HepG2 (cell line): ENCODE data around the gene SAPCD2. TPM values are rescaled to one million over a fixed set of nuclear protein-coding genes. Genes with fewer than 3 reads are reported as not detected.

Experiments used
- ADNP ChIP-seq: sonication (generic); formaldehyde crosslinking; IDR thresholded peaks from 2 replicates; pipeline ENCODE4 v1.4.0; 2020; ENCODE audit warnings: missing genetic modification reagents
- ESRRA ChIP-seq: sonication (generic); formaldehyde crosslinking; IDR thresholded peaks from 2 replicates; pipeline ENCODE4 v1.5.1; 2020; ENCODE audit warnings: mild to moderate bottlenecking, low read depth, missing genetic modification reagents
- FOXP1 ChIP-seq, 2 experiments: fragments of 450-650 bp in 1 of 2; IDR thresholded peaks; 2 replicates each; pipeline ENCODE4 v1.6.1; 2017 to 2018; ENCODE audit warnings: antibody characterized with exemption in 1 of 2
- HES4 ChIP-seq: sonication (generic); formaldehyde crosslinking; IDR thresholded peaks from 2 replicates; pipeline ENCODE4 v1.9.0; 2021; ENCODE audit warnings: mild to moderate bottlenecking, missing genetic modification reagents, borderline replicate concordance
- JUNB ChIP-seq: sonication (generic); formaldehyde crosslinking; IDR thresholded peaks from 2 replicates; pipeline ENCODE4 v1.8.0; 2022; ENCODE audit warnings: missing genetic modification reagents, mild to moderate bottlenecking, borderline replicate concordance
- KAT2B ChIP-seq: fragments of 150-350 bp; IDR thresholded peaks from 2 replicates; pipeline ENCODE4 v1.6.1; 2014; ENCODE audit warnings: low read depth, low read length, borderline replicate concordance
- MAX ChIP-seq: IDR thresholded peaks from 2 replicates; pipeline ENCODE4 v1.6.1; 2012; ENCODE audit warnings: inconsistent platforms
- NFKBIZ ChIP-seq: IDR thresholded peaks from 2 replicates; pipeline ENCODE4 v1.6.1; 2018; ENCODE audit warnings: missing genetic modification reagents, missing compliant biosample characterization
- RELA ChIP-seq: sonication (generic); formaldehyde crosslinking; IDR thresholded peaks from 2 replicates; pipeline ENCODE4 v1.4.0; 2020; ENCODE audit warnings: missing genetic modification reagents
- SIN3A ChIP-seq: IDR thresholded peaks from 2 replicates; pipeline ENCODE4 v1.6.1; 2011; ENCODE audit warnings: low read depth, mild to moderate bottlenecking, control low read depth, low read length, borderline replicate concordance
- TEAD3 ChIP-seq: optimal IDR thresholded peaks from 2 replicates; pipeline ENCODE3; 2016; ENCODE audit warnings: borderline replicate concordance
- TP53 ChIP-seq: sonication (generic); formaldehyde crosslinking; conservative IDR thresholded peaks from 2 replicates; pipeline ENCODE4 v1.4.0; 2020; ENCODE audit warnings: missing genetic modification reagents
- ZFP37 ChIP-seq: sonication (generic); formaldehyde crosslinking; IDR thresholded peaks from 2 replicates; pipeline ENCODE4 v1.4.0; 2020; ENCODE audit warnings: missing genetic modification reagents, borderline replicate concordance
- ZMYM3 ChIP-seq: sonication (generic); formaldehyde crosslinking; IDR thresholded peaks from 2 replicates; pipeline ENCODE4 v1.5.1; 2020; ENCODE audit warnings: mild to moderate bottlenecking, missing genetic modification reagents
- ZNF280D ChIP-seq: sonication (generic); formaldehyde crosslinking; IDR thresholded peaks from 2 replicates; pipeline ENCODE4 v1.5.1; 2020; ENCODE audit warnings: mild to moderate bottlenecking, missing genetic modification reagents
- ZNF317 ChIP-seq: sonication (generic); formaldehyde crosslinking; IDR thresholded peaks from 2 replicates; pipeline ENCODE4 v1.5.0; 2020; ENCODE audit warnings: mild to moderate bottlenecking, missing genetic modification reagents
- ZNF331 ChIP-seq: sonication (generic); formaldehyde crosslinking; IDR thresholded peaks from 2 replicates; pipeline ENCODE4 v1.4.0; 2020; ENCODE audit warnings: missing genetic modification reagents
- ZNF44 ChIP-seq: sonication (generic); formaldehyde crosslinking; IDR thresholded peaks from 2 replicates; pipeline ENCODE4 v1.5.1; 2020; ENCODE audit warnings: mild to moderate bottlenecking, missing genetic modification reagents
- ZNF709 ChIP-seq: sonication (generic); formaldehyde crosslinking; IDR thresholded peaks from 2 replicates; pipeline ENCODE4 v1.5.0; 2020; ENCODE audit warnings: mild to moderate bottlenecking, missing genetic modification reagents
- ZNF772 ChIP-seq: sonication (generic); formaldehyde crosslinking; IDR thresholded peaks from 2 replicates; pipeline ENCODE4 v1.5.0; 2020; ENCODE audit warnings: mild to moderate bottlenecking, missing genetic modification reagents
- ZNF883 ChIP-seq: sonication (generic); formaldehyde crosslinking; IDR thresholded peaks from 2 replicates; pipeline ENCODE4 v1.5.1; 2020; ENCODE audit warnings: mild to moderate bottlenecking, missing genetic modification reagents; ENCODE audit errors: not compliant biosample characterization
- polyA plus RNA-seq, 8 experiments: library from polyadenylated mRNA; depleted of rRNA in 3 of 8; stranded (reverse) in 7 of 8; unstranded in 1 of 8; fragments of >200 nt; fragmentation: Illumina TruSeq in 4 of 8; extraction: Trizol in 4 of 8; gene quantifications; 2 replicates each; pipeline versions ENCODE4 v1.2.1 to v1.2.3, GENCODE V29; 2011 to 2016; ENCODE audit warnings: low read depth in 4 of 8, missing spikeins in 1 of 8, mixed read lengths in 1 of 8; ENCODE audit not compliant: insufficient read depth in 1 of 8
- total RNA-seq, 5 experiments: library from RNA; depleted of rRNA; stranded (reverse); fragments of >200 nt; fragmentation: Illumina TruSeq; extraction: Trizol; gene quantifications; 2 replicates each; pipeline ENCODE4 v1.2.3, GENCODE V29; 2016; ENCODE audit warnings: low read depth in 1 of 5
- TF ChIP-seq, protein P1 (sequence below): sonication (generic); formaldehyde crosslinking; IDR thresholded peaks from 2 replicates; pipeline ENCODE4 v1.8.0; 2023; ENCODE audit warnings: mild to moderate bottlenecking, missing genetic modification reagents
- TF ChIP-seq, protein P2 (sequence below): sonication (generic); formaldehyde crosslinking; IDR thresholded peaks from 2 replicates; pipeline ENCODE4 v1.8.1; 2023; ENCODE audit warnings: mild to moderate bottlenecking, moderate library complexity, missing genetic modification reagents
- TF ChIP-seq, protein P3 (sequence below): sonication (generic); formaldehyde crosslinking; IDR thresholded peaks from 2 replicates; pipeline ENCODE4 v1.8.0; 2022; ENCODE audit warnings: mild to moderate bottlenecking, missing genetic modification reagents, moderate library complexity

Gene SAPCD2
- total and polyA plus RNA-seq, 2 of the 13 experiments (the other 11 are each of a cell fraction or from before 2014, with no cell fraction given) = 21.9 to 42.8 TPM

GRCh38 chr9:137086531-137087408, 16.4 kb upstream of the SAPCD2 start, which contains the start of gene MAN1B1 (continued):
- TF ChIP-seq, protein P1, sequence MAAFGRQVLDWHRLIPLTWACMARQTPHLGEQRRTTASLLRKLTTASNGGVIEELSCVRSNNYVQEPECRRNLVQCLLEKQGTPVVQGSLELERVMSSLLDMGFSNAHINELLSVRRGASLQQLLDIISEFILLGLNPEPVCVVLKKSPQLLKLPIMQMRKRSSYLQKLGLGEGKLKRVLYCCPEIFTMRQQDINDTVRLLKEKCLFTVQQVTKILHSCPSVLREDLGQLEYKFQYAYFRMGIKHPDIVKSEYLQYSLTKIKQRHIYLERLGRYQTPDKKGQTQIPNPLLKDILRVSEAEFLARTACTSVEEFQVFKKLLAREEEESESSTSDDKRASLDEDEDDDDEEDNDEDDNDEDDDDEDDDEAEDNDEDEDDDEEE = peak; percentile 57; the same call in 1 of the 2 replicates
- peak; percentile 87; the same call in 1 of the 2 replicates for TF ChIP-seq SIN3A
- no peak for TF ChIP-seq ZMYM3
- 0 out of 2 replicates have a peak, but pooled peaks have one; percentile 65 for TF ChIP-seq ZNF44
- TF ChIP-seq HES4 (CRISPR knock-in tag) = peak; percentile 61; the same call in 1 of the 2 replicates
- TF ChIP-seq ZNF317 (CRISPR knock-in tag) = peak; percentile 47; the same call in 1 of the 2 replicates
- TF ChIP-seq ZNF883 (CRISPR knock-in tag) = no peak
- TF ChIP-seq TEAD3 = peak; percentile 66
- 0 out of 2 replicates have a peak, but pooled peaks have one; percentile 22 for TF ChIP-seq RELA
- TF ChIP-seq FOXP1 (IDR thresholded peaks at IDR 0.05) = no peak
- peak; percentile 38 for TF ChIP-seq FOXP1 (CRISPR knock-in tag; IDR thresholded peaks at IDR 0.05)
- TF ChIP-seq JUNB = no peak
- no peak for TF ChIP-seq KAT2B
- TF ChIP-seq, protein P2, sequence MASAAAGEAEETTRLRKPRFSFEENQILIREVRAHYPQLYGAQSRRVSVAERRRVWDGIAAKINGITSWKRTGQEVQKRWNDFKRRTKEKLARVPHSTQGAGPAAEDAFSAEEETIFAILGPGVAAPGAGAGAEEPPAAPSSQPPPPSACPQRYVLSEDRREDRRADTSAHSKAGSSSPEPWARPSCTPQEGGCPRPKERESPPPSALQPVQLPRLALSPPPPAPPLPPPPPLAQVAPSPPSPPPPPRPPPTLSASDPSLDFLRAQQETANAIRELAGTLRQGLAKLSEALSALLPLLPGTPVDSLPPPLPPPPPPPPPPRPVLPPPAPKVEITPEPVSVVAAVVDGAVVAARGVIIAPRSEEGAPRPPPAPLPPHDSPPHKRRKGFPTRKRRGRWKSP = peak; percentile 99
- TF ChIP-seq ESRRA = peak; percentile 26
- peak; percentile 63 for TF ChIP-seq ZNF331 (CRISPR knock-in tag)
- TF ChIP-seq ADNP (CRISPR knock-in tag) = no peak
- TF ChIP-seq ZNF772 (CRISPR knock-in tag) = no peak; the same call in 1 of the 2 replicates
- peak; percentile 52; the same call in 1 of the 2 replicates for TF ChIP-seq ZNF709
- no peak for TF ChIP-seq ZFP37 (CRISPR knock-in tag)
- TF ChIP-seq ZNF280D (CRISPR knock-in tag) = no peak
- TF ChIP-seq, protein P3, sequence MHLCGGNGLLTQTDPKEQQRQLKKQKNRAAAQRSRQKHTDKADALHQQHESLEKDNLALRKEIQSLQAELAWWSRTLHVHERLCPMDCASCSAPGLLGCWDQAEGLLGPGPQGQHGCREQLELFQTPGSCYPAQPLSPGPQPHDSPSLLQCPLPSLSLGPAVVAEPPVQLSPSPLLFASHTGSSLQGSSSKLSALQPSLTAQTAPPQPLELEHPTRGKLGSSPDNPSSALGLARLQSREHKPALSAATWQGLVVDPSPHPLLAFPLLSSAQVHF (CRISPR knock-in tag) = no peak; the same call in 1 of the 2 replicates
- TF ChIP-seq NFKBIZ (CRISPR knock-in tag) = peak; percentile 23; the same call in 1 of the 2 replicates
- TF ChIP-seq TP53 = peak; percentile 57; the same call in 1 of the 2 replicates
- peak; percentile 89 for TF ChIP-seq MAX
